ENCODE measurements around the gene AHDC1.
A peak's percentile ranks its signal among the peaks of the same experiment; 100 is the strongest.

The AHDC1 gene

GRCh38 chr1:27635396-27636142 is 31.6 kb upstream of the AHDC1 start:
- TF ChIP-seq CEBPB (IDR thresholded peaks at IDR 0.05) (no peak), YY1 (IDR thresholded peaks at IDR 0.05; ENCODE audit: low read depth) (no peak), RAD21 (IDR thresholded peaks at IDR 0.05; ENCODE audit: low read depth) (no peak), USF1 (IDR thresholded peaks at IDR 0.05) (no peak), CREB1 (IDR thresholded peaks at IDR 0.05; ENCODE audit: low read depth) (no peak), EP300 (IDR thresholded peaks at IDR 0.05; ENCODE audit: borderline replicate concordance) (no peak), TAF1 (IDR thresholded peaks at IDR 0.05; ENCODE audit: low read depth) (no peak), FOXM1 (IDR thresholded peaks at IDR 0.05; ENCODE audit: borderline replicate concordance, low read depth) (no peak), TEAD4 (IDR thresholded peaks at IDR 0.05) (no peak), REST (IDR thresholded peaks at IDR 0.05; ENCODE audit: low read depth) (no peak), TCF12 (IDR thresholded peaks at IDR 0.05; ENCODE audit: low read depth) (no peak), MAX (IDR thresholded peaks at IDR 0.05) (no peak)

GRCh38 chr1:27634985-27635367 is 31.0 kb upstream of the AHDC1 start, which contains the start of gene FGR:
Gene FGR, minus strand, starts transcription at chr1:27635185. Its CDS starts 11,269 bp downstream, at chr1:27623916.
- TF ChIP-seq EGR1 (IDR thresholded peaks at IDR 0.05) = no peak
- no peak for TF ChIP-seq TAF1 (IDR thresholded peaks at IDR 0.05; ENCODE audit: low read depth)
- no peak for TF ChIP-seq TCF12 (IDR thresholded peaks at IDR 0.05; ENCODE audit: low read depth)
- TF ChIP-seq CREB1 (IDR thresholded peaks at IDR 0.05; ENCODE audit: low read depth) = no peak
- TF ChIP-seq ZBTB7A (IDR thresholded peaks at IDR 0.05; ENCODE audit: low read depth) = no peak
- no peak for TF ChIP-seq NFIC (IDR thresholded peaks at IDR 0.05)
- no peak for TF ChIP-seq CEBPB (IDR thresholded peaks at IDR 0.05)
- no peak for TF ChIP-seq TEAD4 (IDR thresholded peaks at IDR 0.05)
- TF ChIP-seq USF1 (IDR thresholded peaks at IDR 0.05) = no peak
- TF ChIP-seq FOXM1 (IDR thresholded peaks at IDR 0.05; ENCODE audit: borderline replicate concordance, low read depth) = no peak
- no peak for TF ChIP-seq MAX (IDR thresholded peaks at IDR 0.05)
- TF ChIP-seq RAD21 (IDR thresholded peaks at IDR 0.05; ENCODE audit: low read depth) = no peak
- no peak for TF ChIP-seq YY1 (IDR thresholded peaks at IDR 0.05; ENCODE audit: low read depth)
- no peak for TF ChIP-seq REST (IDR thresholded peaks at IDR 0.05; ENCODE audit: low read depth)
- TF ChIP-seq EP300 (IDR thresholded peaks at IDR 0.05; ENCODE audit: borderline replicate concordance) = no peak

GRCh38 chr1:27634177-27634984 is 30.4 kb upstream of the AHDC1 start:
- TF ChIP-seq EGR1 (IDR thresholded peaks at IDR 0.05) (no peak), ZBTB7A (IDR thresholded peaks at IDR 0.05; ENCODE audit: low read depth) (0 out of 2 replicates have a peak, but pooled peaks have one; percentile 40)

- TF ChIP-seq RAD21 (IDR thresholded peaks at IDR 0.05; ENCODE audit: low read depth) (no peak), EP300 (IDR thresholded peaks at IDR 0.05; ENCODE audit: borderline replicate concordance) (no peak), ZBTB7A (IDR thresholded peaks at IDR 0.05; ENCODE audit: low read depth) (0 out of 2 replicates have a peak, but pooled peaks have one; percentile 10), MAX (IDR thresholded peaks at IDR 0.05) (no peak)
Observed at GRCh38 chr1:27633640-27634176, 29.8 kb upstream of the AHDC1 start.

GRCh38 chr1:27633298-27633610 is 29.3 kb upstream of the AHDC1 start:
- TF ChIP-seq EP300 (IDR thresholded peaks at IDR 0.05; ENCODE audit: borderline replicate concordance) = no peak
- TF ChIP-seq CREB1 (IDR thresholded peaks at IDR 0.05; ENCODE audit: low read depth) = no peak
- TF ChIP-seq NFIC (IDR thresholded peaks at IDR 0.05) = no peak
- no peak for TF ChIP-seq RAD21 (IDR thresholded peaks at IDR 0.05; ENCODE audit: low read depth)
- TF ChIP-seq REST (IDR thresholded peaks at IDR 0.05; ENCODE audit: low read depth) = no peak
- TF ChIP-seq EGR1 (IDR thresholded peaks at IDR 0.05) = no peak
- no peak for TF ChIP-seq TEAD4 (IDR thresholded peaks at IDR 0.05)
- no peak for TF ChIP-seq USF1 (IDR thresholded peaks at IDR 0.05)

Data from Ishikawa (cell line).